HEK293T (cell line): ENCODE data around the gene ADAMTS12.

ENCODE experiments used
- CTBP1 ChIP-seq: fragments of 450-650 bp; IDR thresholded peaks from 2 replicates; pipeline ENCODE4 v1.6.1; 2016; ENCODE audit warnings: borderline replicate concordance
- FOXK2 ChIP-seq: fragments of 450-650 bp; IDR thresholded peaks from 2 replicates; pipeline ENCODE4 v1.6.1; 2016; ENCODE audit warnings: mild to moderate bottlenecking
- FOXM1 ChIP-seq: fragments of 450-650 bp; IDR thresholded peaks from 2 replicates; pipeline ENCODE4 v1.6.1; 2017; ENCODE audit warnings: mild to moderate bottlenecking, borderline replicate concordance
- L3MBTL2 ChIP-seq: fragments of 450-650 bp; conservative IDR thresholded peaks from 2 replicates; pipeline ENCODE4 v1.6.1; 2016; ENCODE audit warnings: mild to moderate bottlenecking
- NFRKB ChIP-seq: fragments of 450-650 bp; IDR thresholded peaks from 2 replicates; pipeline ENCODE4 v1.6.1; 2016; ENCODE audit warnings: mild to moderate bottlenecking, moderate library complexity
- SP1 ChIP-seq: fragments of 450-650 bp; IDR thresholded peaks from 2 replicates; pipeline ENCODE4 v1.6.1; 2017
- SUZ12 ChIP-seq: fragments of 450-650 bp; IDR thresholded peaks from 2 replicates; pipeline ENCODE4 v1.6.1; 2016; ENCODE audit warnings: mild to moderate bottlenecking
- ZNF384 ChIP-seq: fragments of 450-650 bp; IDR thresholded peaks from 2 replicates; pipeline ENCODE4 v1.6.1; 2016

- TF ChIP-seq FOXK2 (no peak), NFRKB (no peak), L3MBTL2 (no peak), CTBP1 (no peak), ZNF384 (no peak), FOXM1 (no peak), SP1 (no peak), SUZ12 (no peak)
Measured at GRCh38 chr5:33563530-33563929, 328.3 kb downstream of the ADAMTS12 start.
